ENCODE results near the gene PIK3R6.
A peak's percentile ranks its signal among the peaks of the same experiment; 100 is the strongest.

Gene PIK3R6

DNA sequence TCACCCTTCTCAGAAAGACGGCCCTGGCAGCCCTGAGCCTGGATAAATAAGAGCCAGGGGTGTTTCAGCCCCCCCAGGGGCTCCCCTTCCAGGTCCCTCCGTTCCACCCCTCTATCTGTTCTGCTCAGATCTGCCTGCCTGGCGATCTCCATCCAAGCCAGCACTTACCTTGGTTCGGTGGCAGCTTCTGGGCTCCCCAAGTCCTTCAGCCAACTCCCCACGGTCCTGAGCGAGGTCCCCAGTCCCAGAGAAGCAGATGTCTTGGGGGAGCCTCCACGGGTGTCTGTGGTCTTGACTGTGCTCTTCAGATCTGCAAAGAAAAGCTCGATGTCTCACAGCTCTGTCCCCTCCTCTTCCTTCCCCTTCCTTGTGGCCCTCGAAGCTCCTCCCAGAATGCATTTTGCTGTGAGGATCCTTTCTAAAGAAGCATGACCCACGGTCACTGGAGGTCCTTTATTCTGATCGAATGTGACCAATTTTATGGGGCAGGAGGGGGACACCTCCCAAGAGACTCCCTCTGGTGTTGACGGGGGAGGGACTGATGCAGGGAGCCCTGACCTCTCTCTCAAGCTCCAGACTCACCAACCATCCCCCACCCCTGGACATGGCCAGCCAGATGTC lies at the start of gene PIK3R6:
Gene PIK3R6, minus strand, starts transcription at position 314 of the 621 bp plus-strand sequence. CDS start 17,880 bp downstream, outside the sequence.
- no peak for DNase-seq

DNA sequence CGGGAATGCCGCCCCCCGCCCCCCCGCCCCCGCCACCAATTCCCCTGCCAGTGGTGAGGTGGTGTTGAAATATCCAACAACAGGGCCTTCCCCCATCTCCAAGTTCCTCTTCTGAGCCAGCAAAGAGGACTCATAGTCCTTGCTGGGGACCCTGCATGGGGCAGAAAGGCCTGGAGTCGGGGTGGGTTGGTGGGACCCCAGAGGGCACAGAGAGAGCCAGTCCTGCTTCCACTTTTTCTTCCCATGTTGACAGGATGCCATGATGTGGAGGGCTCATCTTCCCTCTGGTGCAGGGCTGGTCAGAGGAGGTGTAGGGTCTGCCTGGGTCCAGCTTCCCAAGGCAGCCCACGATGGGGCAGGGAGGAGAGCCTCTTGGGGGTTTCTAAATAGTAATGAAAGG lies 49.0 kb upstream of the PIK3R6 start:
- DNase-seq = no peak

DNA sequence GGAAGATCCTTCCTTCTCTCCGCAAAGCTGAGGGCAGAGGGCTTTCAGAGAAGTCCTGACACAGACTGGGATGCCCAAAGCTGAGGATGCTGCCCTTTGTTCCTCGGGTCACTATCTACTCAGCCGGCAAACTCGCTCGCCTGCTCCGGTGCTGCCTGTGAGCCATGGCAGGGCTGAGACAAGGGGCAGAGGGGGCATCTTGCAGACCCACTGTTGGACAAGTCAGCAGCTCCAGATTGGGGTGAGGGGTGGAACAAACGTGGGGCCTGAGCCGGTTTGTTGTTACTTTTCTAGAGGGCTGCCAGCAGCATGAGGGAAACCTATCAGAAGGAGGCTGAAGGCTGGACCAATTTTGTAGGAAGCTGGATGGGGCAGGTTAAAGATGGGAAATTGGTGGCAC lies 47.1 kb upstream of the PIK3R6 start:
- no peak for DNase-seq

DNA sequence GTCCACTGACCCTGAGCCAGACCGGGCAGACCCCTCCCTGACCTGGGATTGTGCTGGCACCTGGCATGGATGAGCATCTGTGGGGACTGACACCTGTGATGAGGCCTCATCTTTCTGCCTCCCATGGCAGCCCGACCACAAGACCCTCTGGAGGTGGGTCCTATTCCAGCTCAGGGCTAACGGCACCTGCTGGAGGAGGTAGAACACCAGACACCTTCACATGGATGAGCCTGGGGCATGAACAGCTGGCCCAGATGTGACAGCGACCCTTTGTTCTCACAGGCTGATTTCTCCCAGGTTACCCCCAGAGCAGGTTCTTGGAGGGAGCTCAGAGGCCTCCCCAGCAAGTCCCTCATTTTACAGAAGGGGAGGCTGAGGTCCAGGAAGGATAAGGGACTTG lies 46.4 kb upstream of the PIK3R6 start:
- no peak for DNase-seq

DNA sequence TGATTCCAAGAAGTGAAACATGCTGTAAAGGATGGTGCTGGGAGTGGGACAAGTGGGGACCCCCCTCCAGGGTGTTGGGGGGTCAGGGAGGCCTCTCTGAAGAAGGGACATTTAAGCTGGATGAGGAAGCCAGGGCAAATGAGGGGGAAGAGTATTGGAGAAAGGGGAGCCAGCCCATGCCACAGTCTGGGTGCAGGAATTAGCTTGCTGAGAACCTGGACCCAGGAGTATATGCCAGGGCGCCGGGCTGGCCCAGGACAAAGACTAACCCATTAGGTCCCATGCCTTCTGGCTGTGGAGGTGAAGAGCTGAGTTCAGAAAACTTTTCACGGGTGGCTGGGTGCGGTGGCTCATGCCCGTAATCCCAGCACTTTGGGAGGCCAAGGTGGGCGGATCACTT lies 45.6 kb upstream of the PIK3R6 start:
- DNase-seq = no peak

DNA sequence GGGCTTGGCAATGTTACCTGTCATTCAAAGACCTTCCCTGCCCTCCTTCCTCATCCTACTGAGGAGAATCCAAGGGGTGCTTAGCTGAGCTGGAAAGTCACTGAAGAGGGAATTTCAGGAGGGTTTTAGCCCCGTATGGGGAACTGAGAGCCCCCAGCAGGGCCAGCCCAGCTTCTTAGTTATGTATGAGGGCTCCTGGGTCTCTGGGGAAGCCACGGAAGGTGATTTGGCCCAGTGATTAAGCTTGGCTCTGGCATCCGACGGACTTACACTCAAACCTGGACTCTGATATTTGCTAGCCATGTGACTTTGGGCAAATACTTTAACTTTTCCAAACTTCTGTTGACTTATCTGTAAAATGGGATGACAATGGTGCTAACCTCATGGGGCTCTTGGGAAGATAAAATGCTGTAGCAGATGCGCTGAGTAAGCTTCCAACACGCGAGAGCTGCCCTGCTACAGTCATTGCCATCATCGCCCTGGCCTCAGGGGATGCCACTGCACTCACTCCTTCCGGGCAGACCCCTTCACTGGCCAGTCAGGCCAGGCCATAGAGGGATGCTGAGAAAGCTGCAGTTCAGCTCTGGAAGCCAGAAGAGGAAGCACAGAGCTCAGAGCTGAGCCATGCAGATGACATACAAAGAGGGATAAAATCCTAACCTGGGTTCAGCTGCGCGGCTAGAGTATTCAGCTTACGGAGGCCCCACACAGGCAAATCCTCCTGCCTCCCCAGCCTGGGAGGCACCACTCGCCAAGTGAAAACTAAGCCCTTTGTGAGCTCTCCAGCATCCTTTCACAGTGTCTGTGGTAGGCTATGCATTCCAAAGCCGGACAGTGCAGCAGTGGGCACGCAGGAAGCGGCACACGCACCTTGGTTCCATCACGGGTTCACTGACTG lies 44.9 kb upstream of the PIK3R6 start:
- DNase-seq = no peak

DNA sequence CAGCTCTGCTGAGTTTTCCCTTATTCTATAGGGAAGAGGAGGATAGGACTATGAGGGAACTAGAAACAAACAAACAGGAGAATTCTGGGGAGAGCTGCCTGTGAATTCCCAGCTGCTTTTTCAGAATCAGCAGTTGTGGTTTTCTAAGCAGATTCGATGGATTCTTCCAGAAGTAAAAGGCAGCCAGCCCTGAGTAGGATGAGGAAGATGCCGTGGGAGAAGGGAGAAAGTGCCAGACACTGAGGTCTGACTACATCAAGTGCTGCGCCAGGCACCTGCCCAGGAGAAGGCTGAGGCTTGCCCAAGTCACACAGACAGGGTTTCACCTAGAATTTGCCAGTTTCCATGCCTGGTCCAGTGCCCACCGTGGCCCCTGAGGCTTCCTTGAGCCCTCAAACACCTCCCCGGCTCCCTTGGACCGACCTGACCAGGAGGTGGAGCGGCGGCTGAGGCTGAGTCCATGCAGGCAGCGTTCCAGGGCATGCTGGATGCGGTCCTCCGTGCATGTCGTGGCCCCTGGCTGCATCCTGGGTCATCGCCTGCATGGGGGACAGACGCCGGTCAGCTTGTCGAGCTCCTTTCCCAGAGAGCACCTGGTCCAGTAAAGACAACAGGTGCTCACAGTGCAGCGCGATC lies 43.6 kb upstream of the PIK3R6 start:
- DNase-seq = no peak

DNA sequence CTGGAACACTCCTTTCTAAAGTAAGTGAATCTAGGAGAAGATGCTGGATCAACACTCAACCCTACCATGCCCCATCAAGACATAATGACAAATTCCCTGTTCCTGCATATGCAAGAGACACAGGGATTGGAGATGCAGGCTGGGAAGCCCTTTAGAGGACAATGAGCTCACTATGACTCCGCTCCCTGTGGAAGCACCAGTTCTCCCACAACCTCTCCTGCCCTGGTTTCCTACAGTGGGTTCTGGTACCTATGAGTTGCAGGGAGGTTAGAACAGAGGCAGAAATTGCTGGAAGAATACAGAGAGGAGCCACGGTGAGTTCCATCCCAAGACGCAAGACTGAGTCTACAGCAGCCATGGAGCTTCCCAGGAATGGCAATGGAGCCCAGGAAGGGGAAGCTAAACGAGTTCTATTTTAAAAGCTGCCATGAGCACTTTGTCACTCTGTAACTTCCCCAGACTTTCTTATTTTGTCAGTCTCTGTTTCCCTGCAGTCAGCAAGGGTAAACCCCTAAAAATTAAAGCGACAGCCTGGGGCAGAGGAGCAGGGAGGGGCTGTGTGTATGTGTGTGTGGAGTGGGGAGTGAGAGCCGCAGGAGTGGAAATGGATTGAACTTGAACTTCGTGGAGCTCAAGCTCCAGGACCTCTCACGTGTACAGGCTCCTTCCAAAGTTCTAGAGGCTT lies 42.3 kb upstream of the PIK3R6 start:
- DNase-seq = no peak

DNA sequence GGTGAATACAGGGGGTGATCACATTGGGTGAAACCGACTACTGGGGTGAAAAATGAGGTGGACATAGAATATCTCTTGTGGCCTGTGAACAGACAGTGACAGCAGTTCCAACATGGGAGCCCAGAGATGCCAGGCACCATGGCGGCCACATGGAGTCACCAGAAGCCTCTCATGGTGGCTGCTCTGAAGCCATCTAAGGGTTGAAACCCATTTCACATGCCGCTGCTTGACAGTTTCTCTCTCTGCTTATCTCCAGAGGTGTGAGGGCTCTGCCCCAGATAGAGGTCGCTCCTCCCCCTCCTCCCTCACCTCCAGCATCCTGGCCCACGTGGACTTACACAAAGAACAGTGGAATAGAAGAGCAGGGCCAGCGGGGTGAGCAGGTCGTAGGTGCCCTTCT lies 37.9 kb upstream of the PIK3R6 start:
- DNase-seq = no peak

DNA sequence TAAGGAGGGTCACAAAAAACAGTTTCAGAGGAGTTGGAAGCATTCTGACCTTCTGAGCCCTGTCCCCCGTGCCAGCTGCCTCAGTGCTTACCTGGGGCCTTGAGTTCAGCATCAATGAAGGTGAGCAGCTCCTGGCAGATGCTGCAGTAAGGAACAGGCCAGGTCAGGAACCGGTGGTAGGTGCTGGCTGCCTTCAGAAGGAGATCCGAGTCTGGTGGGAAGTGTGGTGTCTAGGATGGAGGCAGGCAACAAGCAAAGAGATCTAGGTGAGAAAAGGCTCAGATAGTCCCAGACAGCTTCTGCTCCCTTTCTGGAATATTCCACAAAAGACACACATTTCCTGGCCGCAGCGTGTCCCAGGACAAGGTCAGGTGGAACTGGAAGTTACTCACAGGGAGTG lies 37.2 kb upstream of the PIK3R6 start:
- DNase-seq = no peak

- DNase-seq = no peak
These were observed 36.7 kb upstream of the PIK3R6 start for GRCh38 chr17:8904201-8904600.

- no peak for DNase-seq
These were observed 33.4 kb upstream of the PIK3R6 start for GRCh38 chr17:8900626-8901585.

GRCh38 chr17:8900207-8900606 lies 32.7 kb upstream of the PIK3R6 start:
- DNase-seq = no peak

DNA sequence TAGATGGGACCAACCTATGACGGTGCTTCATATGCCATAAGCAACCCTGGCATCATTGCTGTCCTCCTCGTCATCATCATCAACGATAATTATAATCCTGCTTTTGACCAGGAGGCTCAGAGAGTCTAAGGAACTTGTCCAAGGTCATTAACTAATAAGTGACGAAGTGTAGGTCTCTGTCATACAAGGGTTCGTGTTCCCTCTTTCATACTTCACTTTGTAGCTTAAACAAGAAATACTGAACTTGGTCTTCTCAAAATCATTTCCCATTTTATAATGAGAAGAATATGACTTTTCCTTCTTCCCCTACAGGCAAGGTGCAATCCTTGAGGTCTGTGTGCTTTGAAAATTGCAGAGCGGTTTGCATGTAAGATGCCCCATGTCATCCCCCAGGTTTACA lies 31.2 kb upstream of the PIK3R6 start:
- DNase-seq = no peak

- no peak for DNase-seq
These were observed 30.7 kb upstream of the PIK3R6 start for GRCh38 chr17:8898126-8898525.

- DNase-seq = no peak
These were observed 29.5 kb upstream of the PIK3R6 start for GRCh38 chr17:8896641-8897635.

DNA sequence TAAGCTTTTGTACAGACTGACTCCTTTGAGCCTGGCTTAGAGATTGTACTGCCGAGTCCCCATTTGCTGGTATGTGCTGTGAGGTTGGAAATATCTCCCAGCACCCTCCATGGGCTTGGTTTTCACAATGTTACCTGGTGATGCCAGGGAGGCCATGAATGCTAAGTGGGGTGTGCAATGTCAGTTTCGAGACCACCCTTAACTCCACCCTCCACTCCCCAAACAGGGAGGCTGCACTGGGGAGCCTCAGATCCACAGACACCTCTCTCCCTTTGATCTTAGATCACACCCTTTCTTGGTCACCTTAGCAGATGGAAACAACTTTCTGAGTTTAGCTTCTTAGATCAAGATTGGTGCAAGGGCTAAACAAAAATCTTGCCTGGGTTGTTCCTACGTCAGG lies 28.6 kb upstream of the PIK3R6 start:
- DNase-seq = no peak

DNA sequence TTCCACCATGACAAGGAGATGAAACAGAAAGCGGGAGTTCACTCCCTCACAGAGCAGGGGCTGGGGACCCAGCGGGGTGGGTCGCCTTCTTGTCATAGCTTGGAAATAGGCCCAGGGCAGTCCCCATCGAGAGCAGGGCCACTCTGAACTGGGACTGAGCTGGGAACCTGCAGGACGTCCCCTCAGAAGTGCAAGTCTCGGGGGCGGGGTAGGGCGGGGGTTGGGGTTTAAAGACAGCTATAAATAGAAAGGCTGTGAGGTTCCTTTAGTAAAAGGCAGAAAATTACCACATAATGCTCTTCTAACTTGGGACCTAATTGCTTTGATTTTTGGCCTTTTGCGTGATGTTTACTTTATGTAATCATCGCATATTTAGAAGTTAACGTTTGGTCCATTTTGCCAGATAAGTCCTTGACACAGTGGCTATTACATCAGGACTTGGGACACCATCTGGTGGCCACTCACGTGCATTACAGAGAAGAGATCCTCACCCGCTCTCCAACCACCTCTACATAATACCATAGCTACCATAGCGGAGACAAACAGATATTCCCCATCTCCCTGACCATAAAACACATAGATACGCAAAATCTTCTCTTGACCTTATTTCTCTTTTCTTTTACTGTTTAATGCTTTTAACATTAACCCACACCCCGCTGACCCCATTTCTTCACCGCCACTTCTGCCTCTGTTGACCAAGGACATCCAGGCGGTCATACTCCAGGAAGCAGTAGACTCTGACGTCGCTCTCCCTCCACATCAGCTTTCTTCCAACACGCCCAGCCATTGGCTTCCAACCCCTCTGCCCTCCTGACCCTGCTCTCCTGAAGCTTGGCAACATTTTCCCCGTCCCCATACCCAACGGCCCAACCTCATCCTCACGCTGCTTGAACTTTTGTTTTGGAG lies 27.5 kb upstream of the PIK3R6 start:
- peak; percentile 71 for DNase-seq

- DNase-seq = no peak
These were observed 26.8 kb upstream of the PIK3R6 start for GRCh38 chr17:8894202-8894671.
